Measurements from ENCODE around the gene LAMTOR5. TPM values are rescaled to one million over a fixed set of nuclear protein-coding genes. Genes with fewer than 3 reads are reported as not detected.

Gene LAMTOR5
- polyA plus RNA-seq, 1 donor from 2014 or later, result 102 TPM

DNA sequence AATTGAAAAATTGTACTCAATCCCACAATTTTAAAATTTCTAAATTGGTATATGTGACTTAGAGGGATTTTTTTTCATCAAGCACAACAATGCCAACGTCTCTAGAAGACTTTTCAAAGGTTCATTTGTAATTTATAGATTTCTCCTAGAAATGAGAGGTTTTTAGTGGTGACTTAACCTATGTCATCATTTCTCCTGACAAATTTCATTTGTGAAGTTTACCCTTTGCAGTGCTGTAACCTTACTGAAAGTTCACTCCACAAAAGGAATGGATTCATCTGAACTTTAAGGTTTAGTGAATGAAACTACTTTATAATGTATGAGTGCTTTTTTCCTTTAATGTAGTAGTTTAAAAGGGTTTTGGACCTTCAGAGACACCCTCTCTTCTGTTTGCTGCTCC lies 52.2 kb downstream of the LAMTOR5 start:
- Histone ChIP-seq H3K4me3 (ENCODE audit: low read length) (no peak overlapping the region), H3F3A (ENCODE audit: insufficient read depth, low read length, poor library complexity, severe bottlenecking) (no peaks in the 10 kb centered on the region), H3K4me2 (ENCODE audit: low read length) (no peak overlapping the region), H3K9me2 (ENCODE audit: insufficient read depth, low read length) (no peaks in the 10 kb centered on the region), H3K36me3 (ENCODE audit: insufficient read depth, low read length) (no peaks in the 10 kb centered on the region), H4K20me1 (ENCODE audit: insufficient read depth) (no peaks in the 10 kb centered on the region), H3K9ac (ENCODE audit: low read length) (no peak overlapping the region), H3K79me2 (replicated peaks; ENCODE audit: insufficient read depth, low read length) (peaks cover 45% of the 10 kb centered on the region), H3K9me3 (ENCODE audit: low read length) (no peaks in the 10 kb centered on the region), H3K27me3 (ENCODE audit: insufficient read depth, low read depth, low read length) (no peaks in the 10 kb centered on the region), H3K27ac (ENCODE audit: low read length) (no peak overlapping the region), H2AFZ (ENCODE audit: low read depth, low read length) (no peak overlapping the region)
- no peak for TF ChIP-seq TAF1 (IDR thresholded peaks at IDR 0.05; ENCODE audit: low read depth)
- TF ChIP-seq EP300 (conservative IDR thresholded peaks at IDR 0.05; ENCODE audit: poor library complexity, severe bottlenecking), result no peak
- TF ChIP-seq SMC3 (conservative IDR thresholded peaks at IDR 0.05; ENCODE audit: poor library complexity), result no peak

Other genes starting within 250 kb of the LAMTOR5 start
- gene KCNC4, start 197.4 kb downstream of the LAMTOR5 start, polyA plus RNA-seq, result 0.52 and 0.57 TPM in 2 replicates
- 8.1 and 9.0 TPM in 2 replicates for gene RBM15, start 68.3 kb downstream of the LAMTOR5 start, polyA plus RNA-seq
- 0.50 and 1.2 TPM in 2 replicates for gene SLC16A4, start 16.7 kb downstream of the LAMTOR5 start, polyA plus RNA-seq
- gene PROK1, start 43.5 kb upstream of the LAMTOR5 start, polyA plus RNA-seq, result 0.54 and 1.5 TPM in 2 replicates
- gene KCNA10, start 111.5 kb upstream of the LAMTOR5 start, polyA plus RNA-seq, result not detected in 2 replicates
- gene KCNA2, start 198.7 kb upstream of the LAMTOR5 start, polyA plus RNA-seq, result 3.4 and 4.0 TPM in 2 replicates